GM19328 (cell line): Measurements from ENCODE around the gene CCNQ.
A peak's percentile ranks its signal among the peaks of the same experiment; 100 is the strongest.

ENCODE experiments used
- ATAC-seq: cut with Tn5 transposase; IDR thresholded peaks from one replicate; pipeline ENCODE4 v1.9.1; 2021; ENCODE audit warnings: mild to moderate bottlenecking, moderate library complexity; ENCODE audit not compliant: unreplicated experiment

Gene CCNQ

DNA sequence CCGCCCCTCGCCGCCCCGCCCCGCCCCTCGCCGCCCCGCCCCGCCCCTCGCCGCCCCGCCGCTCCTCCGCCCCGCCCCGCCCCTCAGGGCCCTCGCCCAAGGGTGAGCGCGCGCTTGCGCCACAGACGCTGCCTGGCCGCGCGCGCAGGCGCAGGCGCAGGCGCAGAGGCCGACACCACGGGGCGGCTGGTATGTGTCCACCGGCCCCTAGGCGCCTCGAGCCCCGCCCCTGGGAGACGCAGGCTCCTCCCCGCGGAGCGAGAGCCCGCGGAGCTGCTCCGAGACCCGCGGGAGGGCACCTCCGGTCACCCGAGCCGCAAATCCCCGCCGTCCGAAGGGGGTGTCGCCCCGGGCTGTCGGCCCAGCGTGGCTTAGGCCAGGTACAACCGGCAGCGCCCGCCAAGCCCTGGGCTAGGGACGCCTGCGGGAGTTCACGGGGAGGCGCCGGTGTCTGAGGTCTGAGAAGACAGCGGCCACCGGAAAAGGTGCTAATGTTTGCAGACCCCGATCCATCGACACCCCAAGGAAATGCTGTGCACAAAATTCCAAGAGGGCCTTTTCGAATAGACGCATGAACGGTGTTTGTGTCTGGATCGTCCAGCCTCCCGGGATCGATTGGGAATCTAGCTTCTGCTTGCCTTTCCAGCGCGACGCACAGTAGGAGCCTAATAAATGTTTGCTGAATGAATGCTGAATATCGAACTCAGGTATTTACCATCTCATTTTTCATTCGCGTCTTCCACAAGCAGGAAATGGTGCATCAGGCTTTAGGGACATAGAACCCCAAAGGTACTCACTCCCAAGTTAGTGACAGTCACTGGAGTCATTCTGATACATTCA, 473 bp upstream of the CCNQ start:
- peak; percentile 64 for ATAC-seq

GRCh38 chrX:153596981-153597750, 1.8 kb downstream of the CCNQ start:
- no peak for ATAC-seq

- ATAC-seq = no peak
Observed at GRCh38 chrX:153595859-153596857, 2.8 kb downstream of the CCNQ start.

DNA sequence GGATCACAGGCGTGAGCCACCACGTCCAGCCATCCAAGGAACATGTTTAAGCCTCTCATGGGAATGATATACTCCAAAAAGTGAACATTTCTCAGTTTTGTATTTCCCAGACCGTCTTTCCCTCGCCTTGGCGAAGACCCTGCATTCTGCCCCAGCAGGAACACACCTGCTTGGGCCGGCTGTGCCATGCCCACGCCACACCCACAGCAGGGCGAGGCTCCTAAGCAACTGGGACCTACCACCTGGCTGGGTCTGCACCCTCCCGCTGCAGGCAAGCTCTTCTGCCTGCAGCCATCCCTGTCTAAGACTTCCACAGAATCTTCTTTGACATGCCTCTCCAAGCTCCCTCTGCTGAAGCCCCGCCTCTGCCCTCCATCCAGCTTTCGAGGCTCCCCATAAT, 3.6 kb downstream of the CCNQ start:
- ATAC-seq = no peak

GRCh38 chrX:153593811-153594500, 5.0 kb downstream of the CCNQ start:
- ATAC-seq = no peak

GRCh38 chrX:153592966-153593688, 5.8 kb downstream of the CCNQ start:
- no peak for ATAC-seq

DNA sequence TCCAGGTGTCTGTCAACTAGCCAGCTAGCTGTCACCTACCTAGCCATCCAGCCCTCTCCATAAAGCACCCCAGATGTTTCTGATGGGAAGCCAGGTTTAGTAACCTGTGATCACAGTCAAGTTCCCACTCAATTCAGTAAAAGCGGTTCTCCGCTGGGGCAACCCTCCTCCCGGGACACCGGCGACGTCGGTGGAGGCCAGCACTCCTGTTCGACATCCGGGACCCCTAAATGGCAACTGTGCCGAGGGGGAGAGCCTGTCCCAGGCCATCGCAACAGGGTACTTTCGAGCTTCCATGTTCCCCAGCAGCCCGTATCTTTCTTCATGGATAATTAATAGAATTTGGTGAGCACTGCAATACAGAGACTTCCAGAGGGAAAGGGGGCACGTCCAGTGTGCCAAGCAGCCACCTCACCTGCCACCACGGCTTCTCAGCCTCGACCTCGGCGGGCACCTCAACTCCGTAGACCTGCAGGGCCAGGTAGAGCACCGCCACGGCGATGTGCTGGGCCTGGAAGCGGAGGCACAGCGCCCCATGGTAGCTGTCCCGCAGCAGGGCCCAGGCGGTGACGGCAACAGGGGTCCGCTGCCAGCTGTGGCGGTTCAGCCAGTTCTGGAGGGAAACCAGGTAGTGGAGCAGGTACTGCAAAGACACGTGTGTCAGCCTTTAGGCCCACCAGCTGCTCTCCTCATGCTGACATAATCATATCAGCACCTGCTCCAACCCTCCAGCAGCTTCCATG, 6.7 kb downstream of the CCNQ start:
- no peak for ATAC-seq

DNA sequence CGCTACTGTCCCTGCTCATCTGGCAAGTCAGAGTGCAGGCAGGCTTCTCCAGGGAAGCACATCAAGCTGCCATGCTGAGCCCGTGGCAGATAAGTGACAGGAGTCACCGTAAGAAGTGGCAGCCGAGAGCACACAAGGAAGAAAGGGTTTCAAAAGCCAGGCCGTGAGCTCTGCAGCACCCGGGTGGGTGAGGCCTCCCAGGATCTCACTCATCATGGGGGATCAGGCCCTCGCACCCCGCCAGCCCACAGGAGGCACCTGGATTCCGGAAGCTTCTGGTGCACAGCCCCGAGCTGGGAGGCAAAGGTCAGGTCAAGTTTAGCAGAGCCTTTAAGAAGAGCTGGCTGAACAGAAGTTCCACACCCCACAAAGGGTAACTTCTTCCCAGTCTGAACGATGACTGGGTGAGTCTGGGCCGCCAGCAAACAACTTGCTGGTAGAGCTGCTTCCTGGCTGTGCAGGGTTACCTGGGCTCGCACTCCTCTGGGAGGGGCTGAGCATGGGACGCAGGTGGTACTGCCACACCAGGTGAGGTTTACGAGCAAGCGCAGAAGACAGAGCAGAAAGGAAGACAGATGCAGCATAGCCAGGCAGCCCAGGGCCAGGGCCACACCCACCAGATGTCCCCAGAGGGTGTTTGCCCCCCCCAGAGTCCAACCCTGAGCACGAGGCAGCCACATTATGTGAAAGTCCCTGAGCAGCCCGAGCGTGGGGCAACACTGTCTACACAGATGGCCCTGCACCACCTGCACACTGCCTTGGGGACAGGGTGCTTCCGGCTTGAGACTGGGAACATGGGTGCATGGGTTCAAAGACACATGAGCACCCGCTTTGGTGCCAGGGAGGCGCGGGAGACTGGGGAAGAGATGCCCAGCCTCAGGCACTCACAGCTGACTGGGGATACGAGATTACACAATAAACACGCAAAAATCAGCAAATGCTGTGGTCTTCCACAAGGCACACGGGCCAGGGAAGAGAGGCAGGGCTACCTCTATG, 7.7 kb downstream of the CCNQ start:
- no peak for ATAC-seq

GRCh38 chrX:153588782-153589446, 10.0 kb downstream of the CCNQ start:
- no peak for ATAC-seq

- ATAC-seq = no peak
Observed at GRCh38 chrX:153588021-153588781, 10.7 kb downstream of the CCNQ start.

GRCh38 chrX:153587342-153587741, 11.6 kb downstream of the CCNQ start:
- no peak for ATAC-seq

DNA sequence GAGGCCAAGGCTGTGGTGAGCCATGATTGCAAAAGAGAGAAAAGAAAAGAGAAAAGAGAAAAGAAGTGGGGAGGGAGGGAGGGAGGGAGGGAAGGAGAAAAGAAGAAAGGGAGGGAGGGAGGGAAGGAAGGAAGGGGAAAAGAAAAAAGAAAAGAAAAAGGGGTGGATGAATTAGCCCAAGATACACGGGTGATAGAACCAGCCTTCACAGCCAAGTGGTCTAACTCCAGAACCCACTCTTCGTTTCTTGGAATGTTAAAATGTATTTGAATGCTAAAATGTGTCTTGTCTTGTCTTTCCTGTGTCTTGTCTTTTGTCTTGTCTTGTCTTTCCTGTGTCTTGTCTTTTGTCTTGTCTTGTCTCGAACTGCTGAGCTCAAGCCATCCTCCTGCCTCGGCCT, 13.1 kb downstream of the CCNQ start:
- ATAC-seq = no peak

- ATAC-seq = no peak
Observed at GRCh38 chrX:153583433-153583832, 15.5 kb downstream of the CCNQ start.

GRCh38 chrX:153582896-153583295, 16.0 kb downstream of the CCNQ start:
- peak; percentile 97 for ATAC-seq

DNA sequence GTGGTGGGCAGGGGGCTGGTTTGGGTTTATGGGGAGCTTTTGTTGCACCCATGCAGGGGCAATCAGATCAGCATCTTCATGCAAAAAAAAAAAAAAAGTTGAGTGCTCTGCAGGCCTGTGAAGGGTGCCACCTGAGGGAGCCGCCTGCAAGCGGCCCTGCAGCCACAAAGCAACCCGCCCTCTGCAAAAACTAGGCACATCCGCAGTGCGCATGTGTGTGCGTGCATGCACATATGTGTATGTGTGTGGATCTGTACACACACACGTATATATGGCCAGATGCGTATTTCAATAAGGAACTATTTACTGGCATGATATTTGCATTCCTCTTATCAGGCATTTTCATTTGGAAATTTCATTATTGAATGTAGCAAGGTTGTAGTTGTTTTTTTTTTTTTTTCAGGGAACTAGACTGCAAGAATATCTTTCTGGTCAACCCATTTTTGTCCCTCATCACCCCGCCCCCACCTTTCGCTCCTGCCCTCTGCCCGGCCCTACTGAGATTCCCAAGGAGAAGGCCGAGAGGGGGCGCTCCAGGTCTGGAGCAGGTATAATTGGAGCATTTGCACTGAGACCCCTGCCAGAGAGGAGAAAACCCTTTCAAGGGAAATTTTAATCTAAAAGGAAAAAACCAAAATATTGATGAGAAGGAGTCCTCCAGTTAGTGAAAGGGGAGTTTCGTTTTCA, 18.1 kb downstream of the CCNQ start:
- no peak for ATAC-seq

DNA sequence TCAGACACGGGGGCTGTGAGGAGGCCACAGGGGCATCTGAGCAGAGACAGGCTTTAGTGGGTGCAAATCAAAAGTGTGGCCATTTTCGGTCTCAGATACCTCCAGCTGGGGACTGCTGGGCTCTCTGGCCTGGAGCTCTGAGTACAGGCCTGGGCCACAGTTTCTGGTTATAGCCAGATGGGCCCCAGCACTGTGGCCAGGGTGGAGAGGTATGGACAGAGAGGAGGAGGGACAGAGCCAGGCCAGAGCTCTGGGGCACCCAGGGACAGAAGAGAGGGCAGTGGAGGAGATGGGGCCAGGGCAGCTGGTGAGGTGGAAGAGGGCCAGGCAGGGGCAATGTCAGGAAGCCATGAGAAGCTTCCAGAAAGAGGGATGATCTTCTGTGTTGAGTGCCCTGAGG, 20.1 kb downstream of the CCNQ start:
- no peak for ATAC-seq
